Activated CD8-positive, alpha-beta memory T cell treated with anti-CD3 and anti-CD28 coated beads for 1 hour (primary cell): Measurements from ENCODE around the gene ITPRID2.
A peak's percentile ranks its signal among the peaks of the same experiment; 100 is the strongest.

Experiments used
- DNase-seq, 2 donors: peaks; one replicate each; pipeline ENCODE4 v3.0.0-alpha.2; 2020; ENCODE audit warnings: low read depth in 1 of 2; ENCODE audit errors: extremely low read depth in 1 of 2

Gene ITPRID2

DNA sequence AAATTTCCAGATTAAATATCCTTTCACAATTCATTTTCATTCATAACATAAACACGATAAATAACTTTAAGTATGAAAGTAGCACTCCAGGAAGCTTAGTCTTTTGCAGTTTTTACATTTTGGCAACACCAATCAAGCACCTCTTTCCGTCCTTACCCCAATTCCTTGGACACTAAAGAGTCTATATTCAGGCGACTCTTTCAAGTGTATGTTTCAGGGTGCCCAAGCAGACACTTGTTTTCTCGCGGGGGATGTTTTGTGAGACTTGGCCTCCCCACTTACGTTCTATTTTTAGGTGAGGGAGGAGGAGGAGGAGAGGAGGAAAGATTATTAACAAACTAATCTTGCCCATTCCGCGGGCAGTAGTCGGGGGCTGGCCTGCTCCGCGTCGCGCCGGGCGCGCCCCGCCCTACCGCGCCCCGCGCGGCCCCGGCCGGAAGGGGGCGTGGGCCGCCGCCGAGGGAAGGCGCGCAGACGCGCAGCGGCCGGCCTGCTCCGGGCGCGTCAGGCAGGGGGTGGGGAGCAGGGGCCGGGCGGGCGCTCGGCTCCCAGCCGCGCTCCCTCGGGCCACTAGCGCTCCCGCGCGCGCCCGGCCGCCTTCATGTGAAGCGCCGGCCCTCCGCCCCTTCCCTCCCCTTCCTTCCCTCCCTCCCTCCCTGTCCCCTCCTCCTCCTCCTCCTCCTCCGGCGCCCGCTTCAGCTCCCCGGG, at the start of gene ITPRID2:
Gene ITPRID2, plus strand, starts transcription at position 473 of the 708 bp plus-strand sequence. CDS start 337 bp downstream, outside the sequence.
- DNase-seq, result peak in 1 of 2 donors; percentile 45

DNA sequence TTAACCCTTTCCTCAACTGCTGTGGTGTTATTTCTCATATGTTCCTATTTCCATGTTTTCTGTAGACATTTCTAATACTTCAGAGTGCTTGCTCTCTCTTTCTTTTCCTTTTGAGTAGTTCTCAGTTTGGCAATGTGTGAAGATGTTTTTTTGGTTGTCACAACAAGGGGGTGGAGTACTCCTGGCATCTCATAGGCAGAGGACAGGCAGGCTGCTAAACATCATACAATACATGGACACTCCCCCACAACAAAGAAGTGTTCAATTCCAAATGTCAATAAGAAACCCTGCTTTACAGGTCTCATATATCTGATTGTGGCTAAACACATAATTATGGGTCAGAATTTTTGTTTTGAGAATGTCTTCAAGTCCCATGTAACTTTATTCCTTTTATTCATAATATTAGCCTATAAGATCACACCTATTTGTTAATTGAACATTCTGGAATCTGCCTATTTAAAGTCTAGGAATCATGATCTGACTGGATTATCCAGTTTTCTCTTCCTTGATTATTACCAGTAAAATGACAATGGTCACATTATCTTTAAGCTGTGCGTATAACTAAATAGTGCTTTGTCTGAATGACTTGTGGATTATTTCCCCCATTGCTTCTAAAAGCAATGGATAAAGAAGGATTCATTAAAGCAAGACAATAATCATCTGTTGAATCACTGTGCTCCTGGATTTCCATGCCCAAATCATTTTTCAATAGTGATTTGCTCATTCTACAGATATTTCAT, 46.8 kb upstream of the ITPRID2 start:
- DNase-seq, result no peak

- DNase-seq, result no peak
Measured at GRCh38 chr2:181846399-181847197, 44.9 kb upstream of the ITPRID2 start.

DNA sequence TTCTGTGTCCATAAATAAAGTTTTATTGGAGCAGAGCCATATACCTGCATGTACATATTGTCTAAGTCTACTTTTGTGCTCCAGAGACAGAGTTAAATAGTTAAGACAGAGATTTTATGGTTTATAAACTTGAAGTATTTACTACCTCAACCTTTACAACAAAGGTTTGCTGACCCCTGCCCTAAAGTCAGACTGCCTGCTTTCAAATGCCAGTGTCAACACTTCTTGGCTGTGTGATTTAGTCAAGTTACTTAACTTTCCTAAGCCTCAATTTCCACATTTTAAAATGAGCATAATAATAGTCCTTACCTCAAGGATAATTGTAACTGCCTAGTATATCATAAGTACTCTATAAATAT, 44.4 kb upstream of the ITPRID2 start:
- DNase-seq, result no peak

DNA sequence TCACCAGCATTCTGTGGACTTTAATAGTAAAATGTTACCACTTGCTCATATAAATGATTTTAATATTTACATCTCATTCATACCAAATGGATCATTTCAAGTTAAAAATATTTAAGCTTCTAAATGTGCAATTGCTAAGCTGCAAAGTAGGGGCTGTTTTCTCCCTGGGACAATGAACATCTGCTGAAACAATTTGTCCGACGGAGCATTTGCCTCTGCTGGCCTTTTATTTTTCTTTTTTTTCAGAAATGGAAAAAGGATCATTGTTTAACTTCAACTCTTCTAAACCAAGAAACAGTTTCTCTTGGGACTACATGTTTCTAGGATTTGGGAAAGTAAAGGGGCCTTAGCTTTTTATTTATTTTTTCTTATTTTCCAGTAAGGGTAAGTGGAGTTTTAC, 43.8 kb upstream of the ITPRID2 start:
- no peak for DNase-seq

DNA sequence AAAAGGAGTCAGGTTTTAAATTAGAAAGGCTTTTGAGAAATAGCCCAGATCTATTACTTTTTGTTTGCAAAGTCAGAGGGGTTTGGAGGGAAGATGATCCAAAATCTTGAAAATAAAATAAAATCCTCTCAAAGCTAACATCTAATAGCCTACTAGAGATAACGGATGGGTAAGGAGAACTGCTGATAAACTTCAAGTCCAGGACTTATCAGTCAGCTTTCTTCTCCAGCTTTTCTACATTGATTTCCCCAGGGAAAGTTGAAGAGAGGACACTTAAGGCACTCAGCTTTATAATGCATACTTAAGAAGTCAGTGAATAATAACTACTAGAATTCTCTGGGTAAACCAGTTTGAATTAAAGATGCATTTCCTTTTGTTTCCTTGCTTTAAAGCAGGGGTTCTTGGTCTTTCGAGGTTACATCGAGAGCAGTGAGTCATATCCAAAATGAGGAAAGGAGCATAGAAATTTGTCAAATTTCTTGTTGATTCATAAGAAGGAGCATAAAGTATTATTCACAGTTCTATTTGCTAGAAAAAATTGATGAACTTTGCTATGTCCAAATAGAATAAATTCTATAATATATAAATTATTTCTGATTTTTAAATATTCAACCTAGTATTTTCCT, 43.2 kb upstream of the ITPRID2 start:
- DNase-seq, result no peak

DNA sequence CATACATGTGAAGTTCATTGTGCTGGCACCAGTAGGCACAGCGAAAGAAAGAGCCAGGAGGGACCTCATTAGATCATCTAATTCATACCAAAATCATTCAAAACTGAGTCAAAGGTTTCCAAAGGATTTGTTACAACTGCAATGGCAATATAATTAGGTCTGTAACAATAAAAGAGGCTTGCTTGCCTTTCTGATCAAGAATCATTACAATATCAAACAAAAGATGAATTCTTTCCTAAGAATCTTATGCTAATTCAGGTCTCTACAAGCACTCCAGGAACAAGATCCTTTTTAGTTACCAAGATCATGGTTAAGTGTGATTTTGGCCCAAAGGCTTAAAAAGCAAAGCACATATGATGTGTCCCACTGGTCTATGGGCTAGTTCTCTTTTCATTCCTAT, 41.9 kb upstream of the ITPRID2 start:
- no peak for DNase-seq

GRCh38 chr2:181850936-181851560, 40.5 kb upstream of the ITPRID2 start:
- DNase-seq, result no peak

GRCh38 chr2:181851726-181852125, 39.8 kb upstream of the ITPRID2 start:
- DNase-seq, result no peak

DNA sequence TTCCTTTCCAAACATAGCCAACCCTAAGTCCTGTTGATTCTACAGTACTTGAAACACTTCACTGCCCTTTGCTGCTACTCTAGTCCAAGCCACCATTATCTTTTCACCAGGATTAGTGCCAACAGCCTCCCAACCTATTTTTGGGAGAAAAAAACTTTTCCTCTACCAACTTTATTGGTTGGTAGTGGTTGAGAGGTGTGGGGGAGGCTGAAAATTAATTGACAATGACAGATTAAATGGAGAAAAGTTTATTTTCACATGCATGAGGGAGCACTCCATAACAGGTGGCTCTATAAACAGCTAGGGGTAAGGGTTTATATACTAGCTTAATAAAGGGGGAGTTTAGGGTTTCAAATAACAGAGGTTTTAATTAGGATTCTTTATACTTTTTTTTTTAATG, 37.8 kb upstream of the ITPRID2 start:
- DNase-seq, result no peak

DNA sequence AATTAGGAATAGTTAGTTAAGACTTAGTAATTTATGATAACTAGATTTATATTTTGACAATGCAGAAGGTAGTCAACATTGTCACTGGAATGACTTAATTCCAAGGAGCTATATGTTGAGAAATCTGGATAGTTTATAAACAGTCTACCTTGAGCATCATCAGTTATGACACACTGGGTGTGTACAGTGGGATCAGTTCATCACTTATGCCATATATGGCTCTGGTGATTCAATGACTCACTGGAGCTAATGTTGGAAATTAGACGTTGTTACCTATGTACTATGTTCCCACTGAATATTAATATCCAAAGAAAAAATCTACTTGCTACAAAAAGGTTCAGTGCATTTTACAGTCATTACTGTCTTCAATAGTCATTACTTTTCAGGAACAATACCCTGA, 34.0 kb upstream of the ITPRID2 start:
- DNase-seq, result no peak

GRCh38 chr2:181858600-181858999, 32.9 kb upstream of the ITPRID2 start:
- no peak for DNase-seq

- no peak for DNase-seq
Measured at GRCh38 chr2:181859123-181859522, 32.4 kb upstream of the ITPRID2 start.

- DNase-seq, result no peak
Measured at GRCh38 chr2:181859803-181860202, 31.7 kb upstream of the ITPRID2 start.

DNA sequence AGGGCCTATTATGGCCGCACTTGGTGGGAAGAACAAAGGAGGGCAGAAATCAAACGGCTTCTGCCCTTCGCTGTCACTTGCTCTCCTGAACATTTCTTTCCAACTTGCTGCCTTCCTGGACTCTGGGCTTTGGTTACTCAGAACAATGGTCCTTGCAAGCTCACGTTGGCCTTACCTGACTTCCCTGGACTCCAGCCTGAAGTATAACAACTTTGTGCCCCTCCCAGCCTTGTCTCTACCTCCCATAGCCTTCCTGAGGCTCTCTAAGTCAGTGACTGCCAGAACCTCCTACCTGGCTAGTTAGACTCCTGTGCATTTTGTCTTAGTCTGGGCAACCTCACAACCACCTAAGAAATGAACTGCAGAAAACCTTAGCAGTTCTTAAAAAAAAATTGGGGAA, 30.2 kb upstream of the ITPRID2 start:
- no peak for DNase-seq

DNA sequence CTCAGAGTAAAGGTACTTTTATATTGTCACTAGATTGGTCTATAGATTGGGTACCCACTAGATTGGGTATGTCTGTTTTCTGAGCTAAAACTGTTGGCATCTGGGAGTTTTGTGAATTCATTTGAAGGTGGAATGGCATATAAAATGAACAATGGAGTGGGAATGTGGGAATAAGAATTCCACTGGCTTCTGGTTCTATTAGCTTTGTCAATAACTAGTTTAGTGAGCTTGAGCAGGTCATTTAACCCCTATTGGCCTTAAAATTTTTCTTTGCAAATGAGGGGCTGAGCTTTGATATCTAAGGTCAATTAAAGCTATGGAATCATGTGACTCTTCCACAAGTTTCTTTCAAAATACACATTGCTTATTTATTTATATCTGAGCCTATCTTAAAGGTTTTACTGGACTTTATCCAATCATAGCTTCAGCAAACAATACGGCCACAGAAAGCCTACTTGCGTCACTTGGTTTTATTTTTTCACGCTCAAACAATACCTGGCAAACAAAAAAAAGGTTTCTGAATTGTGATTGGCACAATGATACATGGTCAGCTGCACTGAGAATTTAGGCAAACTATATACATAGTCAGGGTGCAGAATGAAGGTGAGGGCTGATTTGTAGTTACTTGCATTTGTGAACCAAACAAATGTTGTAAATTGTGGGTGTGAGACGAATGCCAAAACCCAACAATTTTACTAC, 28.8 kb upstream of the ITPRID2 start:
- DNase-seq, result no peak

- DNase-seq, result no peak
Measured at GRCh38 chr2:181872178-181872577, 19.4 kb upstream of the ITPRID2 start.

- DNase-seq, result no peak
Measured at GRCh38 chr2:181876614-181877063, 14.9 kb upstream of the ITPRID2 start.

DNA sequence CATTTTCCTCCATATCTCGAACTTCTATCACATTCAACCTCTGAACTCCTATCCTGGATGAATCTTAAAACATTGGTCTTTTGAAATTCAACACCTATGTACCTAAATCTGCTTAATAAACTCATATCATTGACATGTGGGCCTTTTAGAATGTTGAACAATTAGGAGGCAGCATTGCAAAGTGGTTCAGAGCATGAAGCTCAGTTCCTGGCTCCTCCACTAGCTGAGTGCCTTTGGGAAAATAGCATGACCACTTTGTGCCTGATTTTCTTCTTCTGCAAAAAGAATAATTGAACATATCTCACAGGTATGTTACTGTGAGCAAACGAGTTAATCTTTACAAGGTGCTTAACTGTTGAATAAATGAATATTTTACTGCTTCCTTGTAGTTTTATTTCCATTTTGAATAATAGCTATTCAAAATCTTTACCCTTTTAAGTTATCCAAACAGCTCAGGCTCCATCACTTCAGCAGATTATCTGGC, 14.3 kb upstream of the ITPRID2 start:
- DNase-seq, result no peak

DNA sequence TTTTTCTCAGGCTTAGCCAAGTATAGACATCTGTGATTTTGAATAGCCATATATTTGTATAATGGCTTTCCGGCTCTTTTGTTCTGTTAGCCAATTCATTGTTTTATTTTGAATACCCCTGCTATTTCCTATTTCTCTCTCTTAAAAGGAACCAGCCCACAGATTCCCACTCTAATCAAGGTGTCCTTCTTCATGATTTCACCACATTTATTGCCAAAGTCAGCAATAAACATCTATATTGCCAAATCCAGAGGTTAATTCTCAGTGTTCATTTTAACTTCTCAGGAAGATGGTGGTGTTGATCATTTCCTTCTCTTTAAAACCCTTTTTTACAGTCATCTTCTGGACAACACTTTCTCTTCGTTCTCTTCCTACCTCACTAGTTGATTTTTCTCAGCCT, 13.1 kb upstream of the ITPRID2 start:
- DNase-seq, result no peak
